HepG2 (cell line): ENCODE measurements around the gene RIPOR3. TPM values are rescaled to one million over a fixed set of nuclear protein-coding genes. Genes with fewer than 3 reads are reported as not detected.

Source experiments
- ATAC-seq: fragments of 200-7000 bp; cut with Tn5 transposase; 3 replicates; pipeline ENCODE4 v1.9.1; 2020; ENCODE audit warnings: mild to moderate bottlenecking, moderate library complexity
- BruUV-seq: library from RNA; stranded (reverse); fragments of 400-500 nt; replicated peaks from 2 replicates; lab custom pipeline; 2021; lab: Mats Ljungman, UMichigan
- CTCF ChIA-PET: fragments of 300-600 bp; formaldehyde crosslinking; extraction: SDS; loops from one replicate; lab custom pipeline; 2021; ENCODE audit warnings: low total read pairs, inconsistent platforms, low intra/inter-chr PET ratio; lab: Yijun Ruan, JAX
- POLR2A ChIA-PET: fragments of 350-600 bp; sonication (Branson Sonifier 250); formaldehyde crosslinking; loops from one replicate; lab custom pipeline; 2020; ENCODE audit warnings: antibody characterized with exemption, inconsistent platforms; lab: Yijun Ruan, JAX
- DNase-seq: peaks from one replicate; pipeline ENCODE4 v3.0.0-alpha.2; 2015; ENCODE audit warnings: low spot score
- FAIRE-seq: peaks from 3 replicates; lab custom pipeline; 2011; peaks lifted over from hg19 to GRCh38; lab: Jason Lieb, UNC
- H2AFZ ChIP-seq: one replicate; pipeline ENCODE4 v1.6.1; 2011; ENCODE audit warnings: low read length, inconsistent platforms
- H3K27ac ChIP-seq: fragments of 300-600 bp; 3 replicates; pipeline ENCODE4 v1.8.0; 2011; ENCODE audit warnings: mixed run types, mild to moderate bottlenecking, mixed read lengths, low read length, inconsistent platforms; ENCODE audit not compliant: insufficient read depth; ENCODE audit errors: extremely low read length
- H3K27me3 ChIP-seq, 2 experiments: fragments of 200-600 bp in 1 of 2; 2 replicates in 1 of 2; 3 replicates in 1 of 2; pipeline versions ENCODE4 v1.6.0 to v1.8.0; 2011; ENCODE audit warnings: low read length in 2 of 2, mild to moderate bottlenecking in 2 of 2, moderate library complexity in 2 of 2, inconsistent platforms in 1 of 2; ENCODE audit not compliant: insufficient read depth in 2 of 2, control insufficient read depth in 1 of 2
- H3K36me3 ChIP-seq, 2 experiments: fragments of 200-600 bp in 1 of 2; replicated peaks in 1 of 2; 2 replicates in 1 of 2; 3 replicates in 1 of 2; pipeline versions ENCODE4 v1.5.1 to v1.8.0; 2011; ENCODE audit warnings: low read length in 2 of 2, inconsistent platforms in 1 of 2; ENCODE audit not compliant: insufficient read depth in 2 of 2, control insufficient read depth in 1 of 2
- H3K4me1 ChIP-seq: 2 replicates; pipeline ENCODE4 v1.5.1; 2012; ENCODE audit warnings: low read length, inconsistent platforms; ENCODE audit not compliant: insufficient read depth
- H3K4me2 ChIP-seq: 2 replicates; pipeline ENCODE4 v1.6.0; 2011; ENCODE audit warnings: low read depth, low read length, inconsistent platforms
- H3K4me3 ChIP-seq, 3 experiments: fragments of 200-600 bp in 1 of 3; sonication (generic), shearing (Covaris generic) in 1 of 3; replicated peaks in 1 of 3; 2 replicates each; pipeline ENCODE4 v1.5.1; 2011 to 2016; ENCODE audit warnings: low read length in 3 of 3, inconsistent platforms in 2 of 3, low read depth in 2 of 3, mild to moderate bottlenecking in 2 of 3, control low read depth in 1 of 3, mixed read lengths in 1 of 3; ENCODE audit not compliant: insufficient read depth in 1 of 3
- H3K79me2 ChIP-seq: one replicate; pipeline ENCODE4 v1.6.1; 2011; ENCODE audit warnings: low read length, inconsistent platforms; ENCODE audit not compliant: insufficient read depth
- H3K9ac ChIP-seq: 2 replicates; pipeline ENCODE4 v1.6.0; 2011; ENCODE audit warnings: mild to moderate bottlenecking, low read depth, low read length, inconsistent platforms; ENCODE audit not compliant: insufficient read depth
- H3K9me3 ChIP-seq: 2 replicates; pipeline ENCODE4 v1.5.1; 2012; ENCODE audit warnings: mild to moderate bottlenecking, low read length
- H4K20me1 ChIP-seq: 2 replicates; pipeline ENCODE4 v1.6.0; 2011; ENCODE audit warnings: inconsistent platforms, mild to moderate bottlenecking, low read length, moderate library complexity; ENCODE audit not compliant: insufficient read depth
- USF2 ChIP-seq, 2 experiments: sonication (generic) in 1 of 2; formaldehyde crosslinking in 1 of 2; IDR thresholded peaks; 2 replicates each; pipeline versions ENCODE4 v1.5.1 to v1.6.1; 2011 to 2020; ENCODE audit warnings: borderline replicate concordance in 1 of 2, low read depth in 1 of 2, low read length in 1 of 2, mild to moderate bottlenecking in 1 of 2, missing genetic modification reagents in 1 of 2, moderate library complexity in 1 of 2
- ZNF263 ChIP-seq: sonication (generic); formaldehyde crosslinking; IDR thresholded peaks from 2 replicates; pipeline ENCODE4 v1.4.0; 2020; ENCODE audit warnings: missing genetic modification reagents
- ZNF713 ChIP-seq: sonication (generic); formaldehyde crosslinking; IDR thresholded peaks from 2 replicates; pipeline ENCODE4 v1.4.0; 2020; ENCODE audit warnings: mild to moderate bottlenecking, missing genetic modification reagents
- ZNF737 ChIP-seq: sonication (generic); formaldehyde crosslinking; IDR thresholded peaks from 2 replicates; pipeline ENCODE4 v1.5.0; 2020; ENCODE audit warnings: missing genetic modification reagents, mild to moderate bottlenecking, borderline replicate concordance
- WGBS: methylation state at CpG from one replicate; pipeline ENCODE4 v1.1.6; 2017; ENCODE audit warnings: low lambda C conversion rate; 5-methylcytosine and 5-hydroxymethylcytosine counted together
- in situ Hi-C: cut with HindIII; loops from 2 replicates; pipeline ENCODE4 v1.10.0; 2017; ENCODE audit warnings: low pct_unique_long_range_greater_than_20kb; ENCODE audit not compliant: extremely low pct_ligation_motif_present
- intact Hi-C: fragments of 100-400 bp; cut with micrococcal nuclease; formaldehyde crosslinking; loops from one replicate; pipeline ENCODE4 v1.10.0; 2022; ENCODE audit not compliant: unreplicated experiment
- polyA plus RNA-seq, 8 experiments: library from polyadenylated mRNA; depleted of rRNA in 3 of 8; stranded (reverse) in 7 of 8; unstranded in 1 of 8; fragments of >200 nt; fragmentation: Illumina TruSeq in 4 of 8; extraction: Trizol in 4 of 8; gene quantifications; 2 replicates each; pipeline versions ENCODE4 v1.2.1 to v1.2.3, GENCODE V29; 2011 to 2016; ENCODE audit warnings: low read depth in 4 of 8, missing spikeins in 1 of 8, mixed read lengths in 1 of 8; ENCODE audit not compliant: insufficient read depth in 1 of 8
- total RNA-seq, 5 experiments: library from RNA; depleted of rRNA; stranded (reverse); fragments of >200 nt; fragmentation: Illumina TruSeq; extraction: Trizol; gene quantifications; 2 replicates each; pipeline ENCODE4 v1.2.3, GENCODE V29; 2016; ENCODE audit warnings: low read depth in 1 of 5

The RIPOR3 gene
- total and polyA plus RNA-seq, 2 of the 13 experiments (the other 11 are each of a cell fraction or from before 2014, with no cell fraction given), result 0.18 TPM; not detected in 1

GRCh38 chr20:50560867-50561266 is 130.5 kb downstream of the RIPOR3 start:
- no peak overlapping the region for H3K27ac ChIP-seq
- WGBS, result 93% methylated on average over 5 of the region's 5 CpGs
- intact Hi-C loops (loop anchor here (5.0 kb wide), 1 partner anchor 49 kb away; the partner anchor contains the start of gene PTPN1), in situ Hi-C loops (no loop called here)
- DNase-seq (no peak), ATAC-seq (no peak), FAIRE-seq (no peak)
- H3K4me3 ChIP-seq, result no peak overlapping the region
- BruUV-seq, result no TSS peak
- H3K36me3 ChIP-seq, result peaks cover 19 to 33% of the 10 kb centered on the region in 2 experiments; a peak in 4 of 5 replicates
- no peaks in the 10 kb centered on the region for H3K27me3 ChIP-seq
- H3K9me3 ChIP-seq, result no peaks in the 10 kb centered on the region
- no peak overlapping the region for H3K4me2 ChIP-seq
- ChIA-PET POLR2A (no interaction called here), CTCF (no interaction called here)
- 0 out of 2 replicates have a peak, but pooled peaks have one; percentile 6 for TF ChIP-seq USF2 (IDR thresholded peaks at IDR 0.05; ENCODE audit: low read depth, low read length)
- no peak for TF ChIP-seq USF2 (CRISPR knock-in tag; IDR thresholded peaks at IDR 0.05; ENCODE audit: borderline replicate concordance)
- no peak for TF ChIP-seq ZNF737 (CRISPR knock-in tag)
- H3K79me2 ChIP-seq, result peaks cover 4% of the 10 kb centered on the region
- H3K9ac ChIP-seq, result no peak overlapping the region
- no peaks in the 10 kb centered on the region for H4K20me1 ChIP-seq
- peaks cover 39% of the 10 kb centered on the region for H3K4me1 ChIP-seq
- no peak overlapping the region for H2AFZ ChIP-seq

GRCh38 chr20:50559856-50560638 is 131.3 kb downstream of the RIPOR3 start:
- ChIA-PET CTCF (no interaction called here), POLR2A (no interaction called here)
- H3K4me3 ChIP-seq, result no peak overlapping the region
- H3K27ac ChIP-seq, result no peak overlapping the region
- no peaks in the 10 kb centered on the region for H4K20me1 ChIP-seq
- FAIRE-seq (no peak), DNase-seq (no peak), ATAC-seq (no peak)
- H3K4me1 ChIP-seq, result peaks cover 39% of the 10 kb centered on the region
- intact Hi-C loops (loop anchor here (5.0 kb wide), 1 partner anchor 48 kb away; the partner anchor contains the start of gene PTPN1), in situ Hi-C loops (no loop called here)
- no peaks in the 10 kb centered on the region for H3K27me3 ChIP-seq
- no peak overlapping the region for H3K4me2 ChIP-seq
- H3K9ac ChIP-seq, result no peak overlapping the region
- H2AFZ ChIP-seq, result no peak overlapping the region
- no peaks in the 10 kb centered on the region for H3K9me3 ChIP-seq
- no TSS peak for BruUV-seq
- TF ChIP-seq ZNF713 (no peak), ZNF263 (CRISPR knock-in tag) (peak; percentile 69)
- WGBS, result 97% methylated on average over 8 of the region's 8 CpGs
- peaks cover 4% of the 10 kb centered on the region for H3K79me2 ChIP-seq
- peaks cover 17 to 26% of the 10 kb centered on the region in 2 experiments; a peak in 4 of 5 replicates for H3K36me3 ChIP-seq
